ENCODE results near the gene IQCK. TPM values are rescaled to one million over a fixed set of nuclear protein-coding genes. Genes with fewer than 3 reads are reported as not detected.

IQCK gene
- total and polyA plus RNA-seq, 12 donors = 8.2 to 35.2 (median 14.9) TPM

- peak in 2 of 7 donors; percentile 21 to 54 for DNase-seq
- H3K9me3 ChIP-seq (replicated peaks in 1 of 3) = no peaks in the 10 kb centered on the region
- no peak overlapping the region for H3K27ac ChIP-seq
- intact Hi-C loops (cut with DNase I) = no loop called here
- WGBS, 4 donors = 44 to 59% (median 47%) methylated on average over 4 of the region's 4 CpGs
- no peaks in the 10 kb centered on the region for H3K36me3 ChIP-seq (replicated peaks in 1 of 2)
- no peak overlapping the region for H3K4me3 ChIP-seq
- H3K27me3 ChIP-seq = no peaks in the 10 kb centered on the region
- peaks cover 0 to 4% of the 10 kb centered on the region in 2 donors for H3K4me1 ChIP-seq (replicated peaks in 1 of 2)
- no peak for TF ChIP-seq POLR2A (IDR thresholded peaks at IDR 0.05)
- no peak for TF ChIP-seq CTCF (IDR thresholded peaks at IDR 0.05)
Observed at GRCh38 chr16:19746561-19746960, 28.5 kb downstream of the IQCK start.

- intact Hi-C loops (cut with DNase I) = no loop called here
- Histone ChIP-seq H3K36me3 (replicated peaks in 1 of 2) (no peaks in the 10 kb centered on the region), H3K9me3 (replicated peaks in 1 of 3) (no peaks in the 10 kb centered on the region), H3K4me3 (no peak overlapping the region), H3K27ac (peak overlapping the region in 2 of 5 donors; percentile 45), H3K27me3 (no peaks in the 10 kb centered on the region), H3K4me1 (replicated peaks in 1 of 2) (peaks cover 0 to 4% of the 10 kb centered on the region in 2 donors)
- TF ChIP-seq POLR2A (IDR thresholded peaks at IDR 0.05) (no peak), CTCF (IDR thresholded peaks at IDR 0.05) (no peak)
- 61 to 71% (median 65%) methylated on average over 2 of the region's 2 CpGs for WGBS, 4 donors
- DNase-seq = no peak
Observed at GRCh38 chr16:19748389-19749168, 30.5 kb downstream of the IQCK start.

- Histone ChIP-seq H3K4me1 (replicated peaks in 1 of 2) (peaks cover 0 to 4% of the 10 kb centered on the region in 2 donors), H3K27ac (no peak overlapping the region), H3K36me3 (replicated peaks in 1 of 2) (no peaks in the 10 kb centered on the region), H3K4me3 (no peak overlapping the region), H3K9me3 (replicated peaks in 1 of 3) (no peaks in the 10 kb centered on the region), H3K27me3 (no peaks in the 10 kb centered on the region)
- intact Hi-C loops (cut with DNase I) = no loop called here
- WGBS, 4 donors = 88 to 98% (median 91%) methylated on average over 4 of the region's 4 CpGs
- TF ChIP-seq POLR2A (IDR thresholded peaks at IDR 0.05) (no peak), CTCF (IDR thresholded peaks at IDR 0.05) (no peak)
- DNase-seq = peak in 1 of 7 donors; percentile 25
Observed at GRCh38 chr16:19749571-19750080, 31.6 kb downstream of the IQCK start.

GRCh38 chr16:19751478-19752385 lies 33.7 kb downstream of the IQCK start:
- H3K36me3 ChIP-seq (replicated peaks in 1 of 2) = no peaks in the 10 kb centered on the region
- intact Hi-C loops (cut with DNase I) = no loop called here
- H3K4me1 ChIP-seq (replicated peaks in 1 of 2) = peaks cover 0 to 4% of the 10 kb centered on the region in 2 donors
- no peak for DNase-seq
- no peak for TF ChIP-seq CTCF (IDR thresholded peaks at IDR 0.05)
- no peak for TF ChIP-seq POLR2A (IDR thresholded peaks at IDR 0.05)
- no peaks in the 10 kb centered on the region for H3K9me3 ChIP-seq (replicated peaks in 1 of 3)
- H3K27ac ChIP-seq = no peak overlapping the region
- WGBS, 4 donors = 83 to 90% (median 90%) methylated on average over 6 of the region's 6 CpGs
- H3K27me3 ChIP-seq = no peaks in the 10 kb centered on the region
- H3K4me3 ChIP-seq = no peak overlapping the region
